Pons (tissue), 1 donor: Measurements from ENCODE around the gene CHADL.
"Not testable (repeated sequence)": the region's sequence is repeated elsewhere in the genome, so short reads cannot be mapped to it uniquely, and the experiment has no call there.

ENCODE experiments used
- DNase-seq: peaks from one replicate; pipeline ENCODE4 v3.0.0-alpha.2; 2016; ENCODE audit warnings: low spot score

Gene CHADL

GRCh38 chr22:41240377-41241132, at the start of gene CHADL:
Gene CHADL (minus strand): TSS chr22:41240931. CDS start chr22:41240881, 50 bp downstream.
- peak; percentile 96 for DNase-seq

GRCh38 chr22:41289671-41290070, 48.9 kb upstream of the CHADL start:
- no peak for DNase-seq

GRCh38 chr22:41288245-41288946, 47.7 kb upstream of the CHADL start:
- DNase-seq, result no peak

- DNase-seq, result peak; percentile 75
Observed at GRCh38 chr22:41286639-41287091, 45.9 kb upstream of the CHADL start.

GRCh38 chr22:41285820-41286638, 45.3 kb upstream of the CHADL start, which contains the start of gene RANGAP1:
Gene RANGAP1 (minus strand): TSS chr22:41286187. CDS start chr22:41281044, 5,143 bp downstream.
- DNase-seq, result peak; percentile 99

- DNase-seq, result no peak
Observed at GRCh38 chr22:41285441-41285819, 44.7 kb upstream of the CHADL start.

GRCh38 chr22:41284465-41284864, 43.7 kb upstream of the CHADL start:
- no peak for DNase-seq

GRCh38 chr22:41280854-41281253, 40.1 kb upstream of the CHADL start:
- DNase-seq, result no peak

GRCh38 chr22:41280065-41280464, 39.3 kb upstream of the CHADL start:
- DNase-seq, result no peak

- DNase-seq, result peak; percentile 93
Observed at GRCh38 chr22:41274856-41275255, 34.1 kb upstream of the CHADL start.

GRCh38 chr22:41273128-41273527, 32.4 kb upstream of the CHADL start:
- DNase-seq, result no peak

GRCh38 chr22:41271787-41272186, 31.1 kb upstream of the CHADL start:
- no peak for DNase-seq

- DNase-seq, result no peak
Observed at GRCh38 chr22:41267958-41268357, 27.2 kb upstream of the CHADL start.

GRCh38 chr22:41264408-41264941, 23.7 kb upstream of the CHADL start:
- peak; percentile 93 for DNase-seq

- DNase-seq, result no peak
Observed at GRCh38 chr22:41263704-41264103, 23.0 kb upstream of the CHADL start.

GRCh38 chr22:41262250-41262765, 21.6 kb upstream of the CHADL start:
- no peak for DNase-seq

GRCh38 chr22:41261541-41262249, 21.0 kb upstream of the CHADL start:
- no peak for DNase-seq

- DNase-seq, result no peak
Observed at GRCh38 chr22:41260871-41261270, 20.1 kb upstream of the CHADL start.

GRCh38 chr22:41259756-41260155, 19.0 kb upstream of the CHADL start:
- DNase-seq, result not testable (repeated sequence)

- no peak for DNase-seq
Observed at GRCh38 chr22:41257696-41258095, 17.0 kb upstream of the CHADL start.
